Activated naive CD4-positive, alpha-beta T cell treated with anti-CD3 and anti-CD28 coated beads, Interleukin-2, amount 10 ng/mL, durations not matched to agents 7 days and 5 days (primary cell): ENCODE results near the gene USH2A.

Source experiments
- CTCF ChIA-PET: fragments of 350-600 bp; sonication (Branson Sonifier 250); formaldehyde crosslinking; loops from one replicate; lab custom pipeline; 2021; ENCODE audit warnings: antibody characterized with exemption; lab: Charles Lee
- DNase-seq: peaks from one replicate; pipeline ENCODE4 v3.0.0-alpha.2; 2020
- H3K27ac Mint-ChIP-seq: one replicate; pipeline ENCODE4 v1.8.0; 2021; ENCODE audit warnings: mild to moderate bottlenecking, moderate library complexity, mixed read lengths
- H3K27me3 Mint-ChIP-seq: one replicate; pipeline ENCODE4 v1.8.0; 2021; ENCODE audit warnings: mild to moderate bottlenecking, mixed read lengths
- H3K36me3 Mint-ChIP-seq: one replicate; pipeline ENCODE4 v1.8.0; 2021; ENCODE audit warnings: mixed read lengths
- H3K4me1 Mint-ChIP-seq: one replicate; pipeline ENCODE4 v1.8.0; 2021; ENCODE audit warnings: mixed read lengths
- H3K4me3 Mint-ChIP-seq: one replicate; pipeline ENCODE4 v1.8.0; 2021; ENCODE audit warnings: mild to moderate bottlenecking, moderate library complexity, mixed read lengths
- H3K9me3 Mint-ChIP-seq: one replicate; pipeline ENCODE4 v1.8.0; 2021; ENCODE audit warnings: mixed read lengths

Gene USH2A

GRCh38 chr1:215606564-215607168 lies 816.6 kb downstream of the USH2A start:
- Mint-ChIP-seq H3K27me3 (no peaks in the 10 kb centered on the region), H3K4me1 (no peaks in the 10 kb centered on the region), H3K9me3 (no peaks in the 10 kb centered on the region), H3K27ac (no peak overlapping the region), H3K36me3 (no peaks in the 10 kb centered on the region), H3K4me3 (no peak overlapping the region)
- CTCF ChIA-PET = no interaction called here
- no peak for DNase-seq

- H3K4me3 Mint-ChIP-seq = no peak overlapping the region
- no peaks in the 10 kb centered on the region for H3K4me1 Mint-ChIP-seq
- no peak for DNase-seq
- CTCF ChIA-PET = no interaction called here
- no peak overlapping the region for H3K27ac Mint-ChIP-seq
- H3K36me3 Mint-ChIP-seq = no peaks in the 10 kb centered on the region
- no peaks in the 10 kb centered on the region for H3K27me3 Mint-ChIP-seq
- H3K9me3 Mint-ChIP-seq = no peaks in the 10 kb centered on the region
Measured at GRCh38 chr1:215606036-215606435, 817.2 kb downstream of the USH2A start.

- no peak for DNase-seq
- Mint-ChIP-seq H3K4me1 (no peaks in the 10 kb centered on the region), H3K4me3 (no peak overlapping the region), H3K36me3 (no peaks in the 10 kb centered on the region), H3K27me3 (no peaks in the 10 kb centered on the region), H3K27ac (no peak overlapping the region), H3K9me3 (no peaks in the 10 kb centered on the region)
- CTCF ChIA-PET = interaction anchor here (0.7 to 1.0 kb wide), 3 partner anchors 9 to 975 kb away, joined by 3 to 4 read pairs (median 3); no protein-coding TSS in a partner anchor
Measured at GRCh38 chr1:215605011-215605621, 818.1 kb downstream of the USH2A start.

- no peak overlapping the region for H3K27ac Mint-ChIP-seq
- no peak for DNase-seq
- no peak overlapping the region for H3K4me3 Mint-ChIP-seq
- no peaks in the 10 kb centered on the region for H3K27me3 Mint-ChIP-seq
- H3K9me3 Mint-ChIP-seq = no peaks in the 10 kb centered on the region
- CTCF ChIA-PET = no interaction called here
- no peaks in the 10 kb centered on the region for H3K4me1 Mint-ChIP-seq
- H3K36me3 Mint-ChIP-seq = no peaks in the 10 kb centered on the region
Measured at GRCh38 chr1:215603319-215603718, 819.9 kb downstream of the USH2A start.

GRCh38 chr1:215601276-215601675 lies 822.0 kb downstream of the USH2A start:
- H3K4me1 Mint-ChIP-seq = no peaks in the 10 kb centered on the region
- H3K9me3 Mint-ChIP-seq = no peaks in the 10 kb centered on the region
- no peak overlapping the region for H3K27ac Mint-ChIP-seq
- CTCF ChIA-PET = no interaction called here
- peaks cover 7% of the 10 kb centered on the region for H3K36me3 Mint-ChIP-seq
- H3K4me3 Mint-ChIP-seq = no peak overlapping the region
- DNase-seq = no peak
- H3K27me3 Mint-ChIP-seq = no peaks in the 10 kb centered on the region

GRCh38 chr1:215600867-215601266 lies 822.4 kb downstream of the USH2A start:
- peaks cover 7% of the 10 kb centered on the region for H3K36me3 Mint-ChIP-seq
- H3K9me3 Mint-ChIP-seq = no peaks in the 10 kb centered on the region
- no peaks in the 10 kb centered on the region for H3K27me3 Mint-ChIP-seq
- CTCF ChIA-PET = no interaction called here
- H3K4me3 Mint-ChIP-seq = no peak overlapping the region
- no peaks in the 10 kb centered on the region for H3K4me1 Mint-ChIP-seq
- no peak for DNase-seq
- no peak overlapping the region for H3K27ac Mint-ChIP-seq

GRCh38 chr1:215600258-215600792 lies 822.9 kb downstream of the USH2A start:
- H3K27ac Mint-ChIP-seq = no peak overlapping the region
- CTCF ChIA-PET = no interaction called here
- no peak overlapping the region for H3K4me3 Mint-ChIP-seq
- H3K27me3 Mint-ChIP-seq = no peaks in the 10 kb centered on the region
- no peaks in the 10 kb centered on the region for H3K4me1 Mint-ChIP-seq
- H3K9me3 Mint-ChIP-seq = no peaks in the 10 kb centered on the region
- DNase-seq = no peak
- H3K36me3 Mint-ChIP-seq = peaks cover 7% of the 10 kb centered on the region

GRCh38 chr1:215599418-215600074 lies 823.7 kb downstream of the USH2A start:
- Mint-ChIP-seq H3K4me1 (no peaks in the 10 kb centered on the region), H3K27ac (no peak overlapping the region), H3K36me3 (peaks cover 7% of the 10 kb centered on the region), H3K4me3 (no peak overlapping the region), H3K9me3 (no peaks in the 10 kb centered on the region), H3K27me3 (no peaks in the 10 kb centered on the region)
- no peak for DNase-seq
- CTCF ChIA-PET = no interaction called here

- Mint-ChIP-seq H3K27ac (no peak overlapping the region), H3K36me3 (peaks cover 9% of the 10 kb centered on the region), H3K9me3 (no peaks in the 10 kb centered on the region), H3K27me3 (no peaks in the 10 kb centered on the region), H3K4me1 (peaks cover 6% of the 10 kb centered on the region), H3K4me3 (no peak overlapping the region)
- CTCF ChIA-PET = no interaction called here
- no peak for DNase-seq
Measured at GRCh38 chr1:215597961-215598360, 825.3 kb downstream of the USH2A start.

GRCh38 chr1:215595231-215595630 lies 828.0 kb downstream of the USH2A start:
- CTCF ChIA-PET = no interaction called here
- peaks cover 13% of the 10 kb centered on the region for H3K4me1 Mint-ChIP-seq
- H3K27ac Mint-ChIP-seq = no peak overlapping the region
- H3K36me3 Mint-ChIP-seq = peaks cover 18% of the 10 kb centered on the region
- H3K9me3 Mint-ChIP-seq = no peaks in the 10 kb centered on the region
- no peaks in the 10 kb centered on the region for H3K27me3 Mint-ChIP-seq
- no peak overlapping the region for H3K4me3 Mint-ChIP-seq
- no peak for DNase-seq

GRCh38 chr1:215594640-215595039 lies 828.6 kb downstream of the USH2A start:
- peaks cover 18% of the 10 kb centered on the region for H3K36me3 Mint-ChIP-seq
- H3K4me1 Mint-ChIP-seq = peaks cover 13% of the 10 kb centered on the region
- no peaks in the 10 kb centered on the region for H3K27me3 Mint-ChIP-seq
- H3K4me3 Mint-ChIP-seq = no peak overlapping the region
- CTCF ChIA-PET = interaction anchor here (0.7 kb wide), 1 partner anchor 950 kb away, joined by 3 read pairs; no protein-coding TSS in a partner anchor
- no peaks in the 10 kb centered on the region for H3K9me3 Mint-ChIP-seq
- no peak overlapping the region for H3K27ac Mint-ChIP-seq
- no peak for DNase-seq

GRCh38 chr1:215590779-215591491 lies 832.3 kb downstream of the USH2A start:
- no peak overlapping the region for H3K27ac Mint-ChIP-seq
- CTCF ChIA-PET = interaction anchor here (1.8 kb wide), 1 partner anchor 14 kb away, joined by 4 read pairs; no protein-coding TSS in a partner anchor
- no peak overlapping the region for H3K4me3 Mint-ChIP-seq
- no peaks in the 10 kb centered on the region for H3K27me3 Mint-ChIP-seq
- peaks cover 17% of the 10 kb centered on the region for H3K36me3 Mint-ChIP-seq
- no peaks in the 10 kb centered on the region for H3K9me3 Mint-ChIP-seq
- DNase-seq = no peak
- H3K4me1 Mint-ChIP-seq = peaks cover 13% of the 10 kb centered on the region

GRCh38 chr1:215589650-215590435 lies 833.4 kb downstream of the USH2A start:
- no peak for DNase-seq
- CTCF ChIA-PET = interaction anchor here (1.8 kb wide), 1 partner anchor 15 kb away, joined by 4 read pairs; no protein-coding TSS in a partner anchor
- Mint-ChIP-seq H3K9me3 (no peaks in the 10 kb centered on the region), H3K4me3 (no peak overlapping the region), H3K27me3 (no peaks in the 10 kb centered on the region), H3K36me3 (peaks cover 18% of the 10 kb centered on the region), H3K27ac (no peak overlapping the region), H3K4me1 (peaks cover 13% of the 10 kb centered on the region)
